ENCODE measurements around the gene ABITRAM.
"Not testable (repeated sequence)": the region's sequence is repeated elsewhere in the genome, so short reads cannot be mapped to it uniquely, and the experiment has no call there.

Gene ABITRAM

DNA sequence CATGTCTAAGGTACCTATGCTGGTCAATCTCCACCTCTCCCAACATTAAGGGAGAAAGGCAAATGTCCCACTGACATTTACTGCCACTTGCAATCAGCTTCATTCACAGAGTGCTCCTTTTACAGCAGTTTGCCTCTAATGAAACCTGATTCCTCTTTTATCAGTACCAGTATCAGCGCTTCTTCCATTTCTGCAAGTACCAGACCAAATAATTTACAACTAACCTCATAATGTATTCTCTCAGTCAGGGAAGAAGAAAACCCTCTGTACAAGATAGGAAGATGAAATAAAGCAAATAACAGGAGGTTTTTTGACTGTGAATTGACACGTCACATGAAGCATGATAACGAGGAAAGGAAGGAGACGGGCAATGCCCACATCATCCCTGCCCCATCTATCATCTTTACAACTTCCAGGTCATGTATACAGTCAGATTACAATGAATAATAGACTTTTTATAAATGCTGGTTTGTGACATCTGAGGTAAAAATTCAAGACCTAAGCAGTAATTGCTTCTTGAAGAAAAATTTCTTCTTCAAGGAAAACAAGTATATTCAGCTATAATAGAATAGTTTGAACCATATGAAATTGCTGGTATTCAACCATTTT is 21.9 kb downstream of the ABITRAM start:
- no peak for DNase-seq (ENCODE audit: insufficient read length, low spot score)
- FAIRE-seq: no peak
- no peak for TF ChIP-seq SPI1 (IDR thresholded peaks at IDR 0.05; ENCODE audit: low read depth, low read length)
- no peak for TF ChIP-seq POU2F2 (IDR thresholded peaks at IDR 0.05; ENCODE audit: low read depth, low read length)
- TF ChIP-seq TAF1 (IDR thresholded peaks at IDR 0.05; ENCODE audit: low read depth, low read length): no peak
- no peak for TF ChIP-seq POLR2A (IDR thresholded peaks at IDR 0.05; ENCODE audit: low read depth, low read length)
- TF ChIP-seq POLR2AphosphoS5 (IDR thresholded peaks at IDR 0.05; ENCODE audit: low read depth, low read length): no peak
- no peak for TF ChIP-seq PAX5 (IDR thresholded peaks at IDR 0.05; ENCODE audit: insufficient read depth, low read length, severe bottlenecking)

DNA sequence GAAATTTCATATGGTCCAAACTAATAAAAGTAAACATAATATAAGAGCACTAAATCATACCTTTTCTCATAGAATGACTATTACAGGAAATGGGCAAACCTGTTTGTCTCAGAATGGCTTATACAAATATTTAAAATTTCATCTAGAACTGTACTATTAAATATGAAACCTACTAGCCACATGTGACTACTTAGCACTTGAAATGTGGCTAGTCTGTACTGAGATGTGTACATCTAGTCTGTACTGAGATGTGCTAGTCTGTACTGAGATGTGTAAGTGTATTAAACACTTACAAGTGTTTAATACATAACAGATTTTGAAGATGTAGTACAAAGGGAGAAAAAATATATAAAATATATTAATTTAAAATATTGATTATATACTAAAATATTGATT is 22.4 kb downstream of the ABITRAM start:
- no peak for FAIRE-seq
- DNase-seq (ENCODE audit: insufficient read length, low spot score): no peak
- TF ChIP-seq PAX5 (IDR thresholded peaks at IDR 0.05; ENCODE audit: insufficient read depth, low read length, severe bottlenecking) (no peak), POLR2AphosphoS5 (IDR thresholded peaks at IDR 0.05; ENCODE audit: low read depth, low read length) (no peak), TAF1 (IDR thresholded peaks at IDR 0.05; ENCODE audit: low read depth, low read length) (no peak), POLR2A (IDR thresholded peaks at IDR 0.05; ENCODE audit: low read depth, low read length) (no peak), POU2F2 (IDR thresholded peaks at IDR 0.05; ENCODE audit: low read depth, low read length) (no peak), SPI1 (IDR thresholded peaks at IDR 0.05; ENCODE audit: low read depth, low read length) (no peak)

DNA sequence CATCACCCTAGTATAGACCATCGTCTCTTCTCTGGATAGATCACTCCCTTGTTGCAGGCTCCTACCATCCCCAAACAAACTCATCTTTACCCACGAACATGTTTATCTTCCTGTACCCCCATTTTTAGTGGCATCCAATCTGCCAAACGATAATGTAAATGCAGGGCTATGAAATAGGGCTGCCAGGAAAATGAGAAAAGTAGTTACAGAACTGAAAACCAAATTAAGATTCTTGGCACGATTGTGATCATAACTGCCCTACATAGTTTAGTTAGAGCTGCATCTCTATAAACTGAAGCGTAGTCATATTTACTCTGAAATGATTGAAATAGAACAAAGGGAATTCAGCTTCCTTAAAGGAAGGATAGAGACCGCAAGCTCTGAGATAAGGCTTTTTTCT is 26.1 kb downstream of the ABITRAM start:
- DNase-seq (ENCODE audit: insufficient read length, low spot score) (no peak), FAIRE-seq (no peak)
- no peak for TF ChIP-seq SPI1 (IDR thresholded peaks at IDR 0.05; ENCODE audit: low read depth, low read length)
- no peak for TF ChIP-seq POLR2A (IDR thresholded peaks at IDR 0.05; ENCODE audit: low read depth, low read length)
- no peak for TF ChIP-seq TAF1 (IDR thresholded peaks at IDR 0.05; ENCODE audit: low read depth, low read length)
- no peak for TF ChIP-seq POLR2AphosphoS5 (IDR thresholded peaks at IDR 0.05; ENCODE audit: low read depth, low read length)
- no peak for TF ChIP-seq PAX5 (IDR thresholded peaks at IDR 0.05; ENCODE audit: insufficient read depth, low read length, severe bottlenecking)
- no peak for TF ChIP-seq POU2F2 (IDR thresholded peaks at IDR 0.05; ENCODE audit: low read depth, low read length)

DNA sequence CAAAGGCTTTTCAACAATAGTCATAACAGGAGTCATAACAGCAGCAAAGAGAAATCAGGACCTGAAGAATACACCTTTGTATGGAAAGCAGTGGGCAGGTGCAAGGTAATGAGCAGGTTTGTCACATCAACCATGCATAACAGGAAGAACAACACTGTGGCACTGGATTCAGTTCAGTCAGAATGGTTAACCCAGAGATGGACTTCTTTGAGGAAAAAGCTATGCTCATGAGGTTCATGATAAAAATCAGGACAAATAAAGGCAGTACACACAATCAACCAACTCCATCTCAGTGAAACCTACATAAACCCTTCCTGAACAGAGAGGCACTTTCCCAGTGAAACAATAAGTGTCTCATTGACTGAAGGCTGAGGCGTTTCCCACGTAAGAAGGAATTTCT is 27.0 kb downstream of the ABITRAM start:
- FAIRE-seq (no peak), DNase-seq (ENCODE audit: insufficient read length, low spot score) (no peak)
- no peak for TF ChIP-seq POLR2A (IDR thresholded peaks at IDR 0.05; ENCODE audit: low read depth, low read length)
- TF ChIP-seq PAX5 (IDR thresholded peaks at IDR 0.05; ENCODE audit: insufficient read depth, low read length, severe bottlenecking): no peak
- no peak for TF ChIP-seq POU2F2 (IDR thresholded peaks at IDR 0.05; ENCODE audit: low read depth, low read length)
- TF ChIP-seq SPI1 (IDR thresholded peaks at IDR 0.05; ENCODE audit: low read depth, low read length): no peak
- no peak for TF ChIP-seq TAF1 (IDR thresholded peaks at IDR 0.05; ENCODE audit: low read depth, low read length)

DNA sequence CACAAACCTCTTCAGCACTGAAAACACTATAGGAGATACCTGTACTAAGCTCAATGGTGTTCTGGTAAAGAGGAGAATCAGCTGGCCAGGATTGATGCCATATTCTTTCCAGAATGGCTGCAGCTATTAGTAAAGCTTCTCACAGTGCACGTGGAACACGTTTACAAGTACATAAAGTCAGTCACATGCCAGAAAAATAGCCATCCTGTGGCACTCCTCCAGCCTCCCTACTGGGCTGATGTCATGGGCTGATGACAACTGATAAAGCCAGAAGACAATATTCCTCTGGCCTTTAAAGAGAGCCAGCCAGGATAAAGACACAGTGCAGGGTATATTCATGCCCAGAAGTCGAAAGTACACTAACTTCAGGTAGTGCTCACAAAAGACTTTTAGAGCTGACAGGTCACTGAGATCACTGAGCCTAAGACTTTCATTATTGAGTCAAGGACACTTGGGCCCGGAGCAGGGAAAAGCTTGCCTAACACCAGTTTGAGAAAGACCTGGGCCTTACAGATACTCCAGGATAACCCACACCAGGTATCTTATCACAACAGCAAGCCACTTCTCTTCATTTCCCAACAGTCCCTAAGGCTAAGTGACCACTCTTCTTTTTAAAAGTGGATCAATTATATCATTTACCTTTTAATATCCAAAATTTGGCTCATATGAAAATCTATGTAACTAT is 29.4 kb downstream of the ABITRAM start:
- DNase-seq (ENCODE audit: insufficient read length, low spot score) (no peak), FAIRE-seq (no peak)
- no peak for TF ChIP-seq POLR2AphosphoS5 (IDR thresholded peaks at IDR 0.05; ENCODE audit: low read depth, low read length)
- TF ChIP-seq POLR2A (IDR thresholded peaks at IDR 0.05; ENCODE audit: low read depth, low read length): no peak
- no peak for TF ChIP-seq SPI1 (IDR thresholded peaks at IDR 0.05; ENCODE audit: low read depth, low read length)
- TF ChIP-seq TAF1 (IDR thresholded peaks at IDR 0.05; ENCODE audit: low read depth, low read length): no peak
- no peak for TF ChIP-seq POU2F2 (IDR thresholded peaks at IDR 0.05; ENCODE audit: low read depth, low read length)
- TF ChIP-seq PAX5 (IDR thresholded peaks at IDR 0.05; ENCODE audit: insufficient read depth, low read length, severe bottlenecking): no peak

DNA sequence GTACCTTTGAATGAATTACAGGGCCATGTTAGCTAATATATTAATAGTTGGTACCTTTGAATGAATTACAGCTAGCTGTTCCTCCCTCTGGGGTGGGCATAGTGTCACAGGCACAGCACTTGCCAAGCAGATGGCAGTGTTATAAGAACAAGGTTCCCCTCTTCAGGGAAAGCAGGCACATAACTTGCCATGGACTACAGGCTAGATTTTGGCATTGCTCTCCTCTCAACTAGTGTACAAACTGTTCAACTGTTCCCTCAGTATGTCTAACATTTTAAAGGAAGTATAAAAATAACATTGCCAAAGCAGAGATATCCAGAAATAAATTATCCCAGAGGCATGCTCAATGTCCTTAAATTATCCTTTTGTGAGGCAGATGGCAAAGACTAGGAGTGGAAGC is 33.7 kb downstream of the ABITRAM start:
- TF ChIP-seq POLR2AphosphoS5 (IDR thresholded peaks at IDR 0.05; ENCODE audit: low read depth, low read length) (no peak), SPI1 (IDR thresholded peaks at IDR 0.05; ENCODE audit: low read depth, low read length) (no peak), POLR2A (IDR thresholded peaks at IDR 0.05; ENCODE audit: low read depth, low read length) (no peak), TAF1 (IDR thresholded peaks at IDR 0.05; ENCODE audit: low read depth, low read length) (no peak), POU2F2 (IDR thresholded peaks at IDR 0.05; ENCODE audit: low read depth, low read length) (no peak), PAX5 (IDR thresholded peaks at IDR 0.05; ENCODE audit: insufficient read depth, low read length, severe bottlenecking) (no peak)
- FAIRE-seq (no peak), DNase-seq (ENCODE audit: insufficient read length, low spot score) (no peak)

DNA sequence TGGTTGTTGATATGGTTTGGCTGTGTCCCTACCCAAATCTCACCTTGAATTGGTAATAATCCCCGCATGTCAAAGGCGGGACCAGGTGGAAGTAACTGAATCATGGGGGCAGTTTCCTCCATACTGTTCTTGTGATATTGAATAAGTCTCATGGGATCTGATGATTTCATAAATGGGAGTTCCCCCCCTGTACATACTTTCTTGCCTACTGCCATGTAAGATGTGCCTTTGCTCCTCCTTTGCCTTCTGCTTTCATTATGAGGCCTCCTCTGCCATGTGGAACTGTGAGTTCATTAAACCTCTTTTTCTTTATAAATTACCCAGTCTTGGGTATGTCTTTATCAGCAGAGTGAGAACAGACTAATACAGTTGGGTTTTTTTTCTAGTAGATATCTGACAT is 37.2 kb downstream of the ABITRAM start:
- not testable (repeated sequence) for DNase-seq (ENCODE audit: insufficient read length, low spot score); FAIRE-seq

DNA sequence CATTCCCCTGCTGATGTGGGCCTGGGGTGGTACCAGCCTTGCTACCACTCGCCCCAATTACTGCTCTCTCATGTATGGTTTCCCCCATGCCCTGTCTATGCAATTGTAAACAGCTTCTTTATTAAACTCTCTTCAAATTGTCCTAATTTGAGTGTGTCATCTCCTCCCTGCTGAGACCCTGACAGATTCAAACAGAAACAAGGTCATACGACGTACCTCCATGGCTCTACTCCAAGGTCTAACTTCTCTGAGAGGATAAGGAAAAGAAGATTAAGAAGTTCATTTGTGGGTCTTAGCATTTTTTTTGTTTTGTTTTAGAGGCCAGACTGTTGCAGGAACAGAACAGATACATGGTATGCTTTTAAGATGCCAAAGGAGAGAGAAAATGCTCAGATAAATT is 38.0 kb downstream of the ABITRAM start:
- TF ChIP-seq SPI1 (IDR thresholded peaks at IDR 0.05; ENCODE audit: low read depth, low read length) (no peak), POLR2AphosphoS5 (IDR thresholded peaks at IDR 0.05; ENCODE audit: low read depth, low read length) (no peak)
- no peak for FAIRE-seq
- DNase-seq (ENCODE audit: insufficient read length, low spot score): no peak

DNA sequence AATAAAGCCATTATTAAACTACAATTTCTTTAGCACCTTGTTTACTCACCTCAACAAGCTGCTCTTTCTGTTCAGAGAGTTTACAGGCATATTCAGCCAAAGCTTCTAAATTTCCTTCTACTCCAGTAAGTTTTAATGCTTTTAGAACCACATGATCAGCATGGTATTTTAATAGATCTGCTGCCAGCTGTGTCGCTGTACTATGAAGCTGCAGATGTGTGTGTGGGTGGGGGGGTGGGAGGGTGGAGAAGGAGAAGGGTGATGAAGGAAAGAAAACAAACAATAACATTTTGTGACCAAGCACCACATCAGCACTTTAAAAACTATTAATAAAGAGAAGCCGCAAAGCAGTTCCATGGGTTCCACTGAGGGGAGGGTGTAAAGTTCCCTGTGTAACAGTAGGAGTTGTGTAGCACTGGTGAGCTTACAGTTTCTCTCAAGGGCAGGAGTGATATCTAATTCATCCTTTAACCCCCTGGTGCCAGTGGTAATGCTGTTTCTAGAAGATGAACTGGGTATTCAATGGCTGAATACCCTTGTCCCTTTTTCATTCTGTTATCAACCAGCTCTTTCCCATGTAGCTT is 38.5 kb downstream of the ABITRAM start:
- no peak for DNase-seq (ENCODE audit: insufficient read length, low spot score)
- no peak for FAIRE-seq
- no peak for TF ChIP-seq TAF1 (IDR thresholded peaks at IDR 0.05; ENCODE audit: low read depth, low read length)
- no peak for TF ChIP-seq POLR2A (IDR thresholded peaks at IDR 0.05; ENCODE audit: low read depth, low read length)
- no peak for TF ChIP-seq SPI1 (IDR thresholded peaks at IDR 0.05; ENCODE audit: low read depth, low read length)
- TF ChIP-seq POLR2AphosphoS5 (IDR thresholded peaks at IDR 0.05; ENCODE audit: low read depth, low read length): no peak
- no peak for TF ChIP-seq PAX5 (IDR thresholded peaks at IDR 0.05; ENCODE audit: insufficient read depth, low read length, severe bottlenecking)
- no peak for TF ChIP-seq POU2F2 (IDR thresholded peaks at IDR 0.05; ENCODE audit: low read depth, low read length)

DNA sequence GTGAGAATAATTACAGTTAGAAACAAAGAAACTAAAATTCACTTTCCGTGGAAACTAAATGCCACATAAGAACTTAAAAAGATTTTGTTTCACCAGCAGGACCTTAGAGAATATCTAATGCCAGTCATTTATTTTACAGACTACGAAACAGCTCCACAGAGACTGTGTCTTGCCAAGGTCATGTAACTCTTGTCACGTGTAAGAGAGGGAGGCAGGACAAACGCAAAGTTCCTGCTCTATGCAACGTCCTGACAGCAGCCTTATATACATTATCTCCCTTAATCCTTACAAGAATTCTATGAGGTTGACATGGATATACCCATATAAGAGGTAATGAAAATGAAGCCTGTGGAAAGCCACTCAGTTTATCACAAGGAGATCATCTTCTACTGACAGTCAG is 39.7 kb downstream of the ABITRAM start:
- no peak for DNase-seq (ENCODE audit: insufficient read length, low spot score)
- TF ChIP-seq PAX5 (IDR thresholded peaks at IDR 0.05; ENCODE audit: insufficient read depth, low read length, severe bottlenecking): no peak
- TF ChIP-seq POLR2A (IDR thresholded peaks at IDR 0.05; ENCODE audit: low read depth, low read length): no peak
- TF ChIP-seq TAF1 (IDR thresholded peaks at IDR 0.05; ENCODE audit: low read depth, low read length): no peak
- TF ChIP-seq POLR2AphosphoS5 (IDR thresholded peaks at IDR 0.05; ENCODE audit: low read depth, low read length): no peak
- no peak for FAIRE-seq
